HepG2 (cell line): ENCODE measurements around the gene HYAL1. TPM values are rescaled to one million over a fixed set of nuclear protein-coding genes. Genes with fewer than 3 reads are reported as not detected.

Source experiments
- ATAC-seq: fragments of 200-7000 bp; cut with Tn5 transposase; 3 replicates; pipeline ENCODE4 v1.9.1; 2020; ENCODE audit warnings: mild to moderate bottlenecking, moderate library complexity
- BruUV-seq: library from RNA; stranded (reverse); fragments of 400-500 nt; replicated peaks from 2 replicates; lab custom pipeline; 2021; lab: Mats Ljungman, UMichigan
- CTCF ChIA-PET: fragments of 300-600 bp; formaldehyde crosslinking; extraction: SDS; loops from one replicate; lab custom pipeline; 2021; ENCODE audit warnings: low total read pairs, inconsistent platforms, low intra/inter-chr PET ratio; lab: Yijun Ruan, JAX
- POLR2A ChIA-PET: fragments of 350-600 bp; sonication (Branson Sonifier 250); formaldehyde crosslinking; loops from one replicate; lab custom pipeline; 2020; ENCODE audit warnings: antibody characterized with exemption, inconsistent platforms; lab: Yijun Ruan, JAX
- DNase-seq: peaks from one replicate; pipeline ENCODE4 v3.0.0-alpha.2; 2015; ENCODE audit warnings: low spot score
- FAIRE-seq: peaks from 3 replicates; lab custom pipeline; 2011; peaks lifted over from hg19 to GRCh38; lab: Jason Lieb, UNC
- H2AFZ ChIP-seq: one replicate; pipeline ENCODE4 v1.6.1; 2011; ENCODE audit warnings: low read length, inconsistent platforms
- H3K27ac ChIP-seq: fragments of 300-600 bp; 3 replicates; pipeline ENCODE4 v1.8.0; 2011; ENCODE audit warnings: mixed run types, mild to moderate bottlenecking, mixed read lengths, low read length, inconsistent platforms; ENCODE audit not compliant: insufficient read depth; ENCODE audit errors: extremely low read length
- H3K27me3 ChIP-seq, 2 experiments: fragments of 200-600 bp in 1 of 2; 2 replicates in 1 of 2; 3 replicates in 1 of 2; pipeline versions ENCODE4 v1.6.0 to v1.8.0; 2011; ENCODE audit warnings: low read length in 2 of 2, mild to moderate bottlenecking in 2 of 2, moderate library complexity in 2 of 2, inconsistent platforms in 1 of 2; ENCODE audit not compliant: insufficient read depth in 2 of 2, control insufficient read depth in 1 of 2
- H3K36me3 ChIP-seq, 2 experiments: fragments of 200-600 bp in 1 of 2; replicated peaks in 1 of 2; 2 replicates in 1 of 2; 3 replicates in 1 of 2; pipeline versions ENCODE4 v1.5.1 to v1.8.0; 2011; ENCODE audit warnings: low read length in 2 of 2, inconsistent platforms in 1 of 2; ENCODE audit not compliant: insufficient read depth in 2 of 2, control insufficient read depth in 1 of 2
- H3K4me1 ChIP-seq: 2 replicates; pipeline ENCODE4 v1.5.1; 2012; ENCODE audit warnings: low read length, inconsistent platforms; ENCODE audit not compliant: insufficient read depth
- H3K4me2 ChIP-seq: 2 replicates; pipeline ENCODE4 v1.6.0; 2011; ENCODE audit warnings: low read depth, low read length, inconsistent platforms
- H3K4me3 ChIP-seq, 3 experiments: fragments of 200-600 bp in 1 of 3; sonication (generic), shearing (Covaris generic) in 1 of 3; replicated peaks in 1 of 3; 2 replicates each; pipeline ENCODE4 v1.5.1; 2011 to 2016; ENCODE audit warnings: low read length in 3 of 3, inconsistent platforms in 2 of 3, low read depth in 2 of 3, mild to moderate bottlenecking in 2 of 3, control low read depth in 1 of 3, mixed read lengths in 1 of 3; ENCODE audit not compliant: insufficient read depth in 1 of 3
- H3K79me2 ChIP-seq: one replicate; pipeline ENCODE4 v1.6.1; 2011; ENCODE audit warnings: low read length, inconsistent platforms; ENCODE audit not compliant: insufficient read depth
- H3K9ac ChIP-seq: 2 replicates; pipeline ENCODE4 v1.6.0; 2011; ENCODE audit warnings: mild to moderate bottlenecking, low read depth, low read length, inconsistent platforms; ENCODE audit not compliant: insufficient read depth
- H3K9me3 ChIP-seq: 2 replicates; pipeline ENCODE4 v1.5.1; 2012; ENCODE audit warnings: mild to moderate bottlenecking, low read length
- H4K20me1 ChIP-seq: 2 replicates; pipeline ENCODE4 v1.6.0; 2011; ENCODE audit warnings: inconsistent platforms, mild to moderate bottlenecking, low read length, moderate library complexity; ENCODE audit not compliant: insufficient read depth
- AGO2 ChIP-seq: fragments of 200-400 bp; formaldehyde crosslinking; optimal IDR thresholded peaks from 2 replicates; pipeline ENCODE3; 2017; ENCODE audit warnings: mild to moderate bottlenecking, low read depth, low read length, moderate library complexity
- HDAC2 ChIP-seq: sonication (generic); formaldehyde crosslinking; IDR thresholded peaks from 2 replicates; pipeline ENCODE4 v1.4.0; 2020; ENCODE audit warnings: missing genetic modification reagents
- IRF9 ChIP-seq: sonication (generic); formaldehyde crosslinking; IDR thresholded peaks from 2 replicates; pipeline ENCODE4 v1.8.0; 2022; ENCODE audit warnings: missing genetic modification reagents, mild to moderate bottlenecking, borderline replicate concordance
- KLF12 ChIP-seq: sonication (generic); formaldehyde crosslinking; IDR thresholded peaks from 2 replicates; pipeline ENCODE4 v1.4.0; 2020; ENCODE audit warnings: missing genetic modification reagents, borderline replicate concordance
- KLF15 ChIP-seq: sonication (generic); formaldehyde crosslinking; IDR thresholded peaks from 2 replicates; pipeline ENCODE4 v1.8.1; 2023; ENCODE audit warnings: borderline replicate concordance, mild to moderate bottlenecking, inconsistent platforms, missing genetic modification reagents, mixed read lengths
- MTERF4 ChIP-seq: sonication (generic); formaldehyde crosslinking; IDR thresholded peaks from 2 replicates; pipeline ENCODE4 v1.8.0; 2023; ENCODE audit warnings: mild to moderate bottlenecking, missing genetic modification reagents
- REXO4 ChIP-seq: sonication (generic); formaldehyde crosslinking; IDR thresholded peaks from 2 replicates; pipeline ENCODE4 v1.8.0; 2022; ENCODE audit warnings: missing genetic modification reagents, mild to moderate bottlenecking, borderline replicate concordance
- SP5 ChIP-seq: IDR thresholded peaks from 2 replicates; pipeline ENCODE4 v1.6.1; 2016; ENCODE audit warnings: low read depth, borderline replicate concordance
- TARDBP ChIP-seq: sonication (generic); formaldehyde crosslinking; IDR thresholded peaks from 2 replicates; pipeline ENCODE4 v1.8.0; 2022; ENCODE audit warnings: mild to moderate bottlenecking, missing genetic modification reagents
- YEATS2 ChIP-seq: sonication (generic); formaldehyde crosslinking; IDR thresholded peaks from 2 replicates; pipeline ENCODE4 v1.4.0; 2020; ENCODE audit warnings: missing genetic modification reagents, borderline replicate concordance
- ZKSCAN1 ChIP-seq: fragments of 150-350 bp; IDR thresholded peaks from 2 replicates; pipeline ENCODE4 v1.6.1; 2014; ENCODE audit warnings: low read length
- ZNF367 ChIP-seq: sonication (generic); formaldehyde crosslinking; IDR thresholded peaks from 2 replicates; pipeline ENCODE4 v1.4.0; 2020; ENCODE audit warnings: missing genetic modification reagents, borderline replicate concordance
- ZNF382 ChIP-seq: sonication (generic); formaldehyde crosslinking; IDR thresholded peaks from 2 replicates; pipeline ENCODE4 v1.5.0; 2020; ENCODE audit warnings: missing genetic modification reagents, mild to moderate bottlenecking, borderline replicate concordance
- ZNF607 ChIP-seq: sonication (generic); formaldehyde crosslinking; IDR thresholded peaks from 2 replicates; pipeline ENCODE4 v1.5.1; 2020; ENCODE audit warnings: missing genetic modification reagents, mild to moderate bottlenecking, borderline replicate concordance
- ZNF737 ChIP-seq: sonication (generic); formaldehyde crosslinking; IDR thresholded peaks from 2 replicates; pipeline ENCODE4 v1.5.0; 2020; ENCODE audit warnings: missing genetic modification reagents, mild to moderate bottlenecking, borderline replicate concordance
- ZNF883 ChIP-seq: sonication (generic); formaldehyde crosslinking; IDR thresholded peaks from 2 replicates; pipeline ENCODE4 v1.5.1; 2020; ENCODE audit warnings: mild to moderate bottlenecking, missing genetic modification reagents; ENCODE audit errors: not compliant biosample characterization
- ZSCAN22 ChIP-seq: sonication (generic); formaldehyde crosslinking; IDR thresholded peaks from 2 replicates; pipeline ENCODE4 v1.4.0; 2020; ENCODE audit warnings: mild to moderate bottlenecking, missing genetic modification reagents
- WGBS: methylation state at CpG from one replicate; pipeline ENCODE4 v1.1.6; 2017; ENCODE audit warnings: low lambda C conversion rate; 5-methylcytosine and 5-hydroxymethylcytosine counted together
- in situ Hi-C: cut with HindIII; loops from 2 replicates; pipeline ENCODE4 v1.10.0; 2017; ENCODE audit warnings: low pct_unique_long_range_greater_than_20kb; ENCODE audit not compliant: extremely low pct_ligation_motif_present
- intact Hi-C: fragments of 100-400 bp; cut with micrococcal nuclease; formaldehyde crosslinking; loops from one replicate; pipeline ENCODE4 v1.10.0; 2022; ENCODE audit not compliant: unreplicated experiment
- polyA plus RNA-seq, 8 experiments: library from polyadenylated mRNA; depleted of rRNA in 3 of 8; stranded (reverse) in 7 of 8; unstranded in 1 of 8; fragments of >200 nt; fragmentation: Illumina TruSeq in 4 of 8; extraction: Trizol in 4 of 8; gene quantifications; 2 replicates each; pipeline versions ENCODE4 v1.2.1 to v1.2.3, GENCODE V29; 2011 to 2016; ENCODE audit warnings: low read depth in 4 of 8, missing spikeins in 1 of 8, mixed read lengths in 1 of 8; ENCODE audit not compliant: insufficient read depth in 1 of 8
- total RNA-seq, 5 experiments: library from RNA; depleted of rRNA; stranded (reverse); fragments of >200 nt; fragmentation: Illumina TruSeq; extraction: Trizol; gene quantifications; 2 replicates each; pipeline ENCODE4 v1.2.3, GENCODE V29; 2016; ENCODE audit warnings: low read depth in 1 of 5
- TF ChIP-seq, protein P1 (sequence below): IDR thresholded peaks from 2 replicates; pipeline ENCODE4 v1.6.1; 2016; ENCODE audit warnings: missing genetic modification reagents, missing compliant biosample characterization
- TF ChIP-seq, protein P2 (sequence below): sonication (generic); formaldehyde crosslinking; IDR thresholded peaks from 2 replicates; pipeline ENCODE4 v1.8.1; 2023; ENCODE audit warnings: mild to moderate bottlenecking, moderate library complexity, missing genetic modification reagents

The HYAL1 gene
- total and polyA plus RNA-seq, 2 of the 13 experiments (the other 11 are each of a cell fraction or from before 2014, with no cell fraction given) = 76.5 to 193 TPM

DNA sequence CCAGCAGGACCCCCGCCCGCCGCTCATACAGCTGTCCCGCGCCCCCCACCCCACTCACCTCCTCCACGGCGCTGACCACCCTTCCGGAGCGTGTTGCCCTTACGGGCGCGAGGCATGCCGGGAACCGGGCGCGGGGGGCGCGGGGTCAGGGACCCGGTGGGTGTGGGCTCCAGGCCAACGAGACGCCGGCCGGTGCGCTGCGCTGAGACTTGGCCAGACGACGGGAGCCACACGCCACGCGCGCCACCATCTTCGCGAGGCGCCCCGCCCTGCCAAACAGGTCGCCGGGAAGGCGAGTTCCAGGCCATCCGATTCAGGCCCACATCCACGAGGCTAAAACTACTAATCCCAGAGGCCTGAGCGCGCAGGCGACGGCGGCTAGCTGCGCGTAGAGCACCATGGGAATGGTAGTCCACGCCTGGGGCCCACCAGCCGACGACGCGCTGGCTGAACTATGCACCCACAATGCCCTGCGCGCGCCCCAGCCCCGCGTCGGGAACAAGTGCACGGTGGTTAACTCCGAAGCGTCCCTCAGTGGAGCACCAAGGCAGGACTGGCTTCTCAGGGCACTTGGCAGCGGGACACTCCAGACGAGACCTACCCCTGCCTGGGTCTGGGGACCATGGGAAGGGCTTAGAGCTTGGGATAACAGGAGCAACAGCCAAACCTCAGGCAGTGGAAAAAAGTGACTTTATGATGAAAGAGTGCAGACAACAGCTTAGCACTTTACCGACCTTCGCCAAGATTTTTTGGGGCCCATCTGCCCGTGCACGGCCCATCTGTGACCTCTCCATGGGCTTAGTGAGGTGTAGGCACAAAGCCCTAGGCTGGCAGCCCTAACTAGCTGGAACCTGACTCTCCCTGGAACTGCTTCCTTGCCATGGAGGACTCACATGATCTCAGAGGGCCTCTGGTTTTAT is 11.0 kb downstream of the HYAL1 start, which contains the start of gene IFRD2:
Gene IFRD2 (minus strand): TSS at position 271 of the 920 bp plus-strand sequence. CDS start 155 bp downstream, at position 116.
- peak; percentile 96 for FAIRE-seq
- no peak for TF ChIP-seq AGO2
- TF ChIP-seq TARDBP (CRISPR knock-in tag) = peak; percentile 83
- peak; percentile 83; the same call in 1 of the 2 replicates for TF ChIP-seq YEATS2 (CRISPR knock-in tag)
- TF ChIP-seq HDAC2 (CRISPR knock-in tag) = peak; percentile 66; the same call in 1 of the 2 replicates
- TF ChIP-seq ZNF607 (CRISPR knock-in tag) = peak; percentile 28; the same call in 1 of the 2 replicates
- peak; percentile 79 for TF ChIP-seq ZNF883 (CRISPR knock-in tag)
- TF ChIP-seq ZNF367 (CRISPR knock-in tag) = no peak
- TF ChIP-seq, protein P1, sequence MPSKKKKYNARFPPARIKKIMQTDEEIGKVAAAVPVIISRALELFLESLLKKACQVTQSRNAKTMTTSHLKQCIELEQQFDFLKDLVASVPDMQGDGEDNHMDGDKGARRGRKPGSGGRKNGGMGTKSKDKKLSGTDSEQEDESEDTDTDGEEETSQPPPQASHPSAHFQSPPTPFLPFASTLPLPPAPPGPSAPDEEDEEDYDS = no peak; the same call in 1 of the 2 replicates
- no peak for TF ChIP-seq ZSCAN22 (CRISPR knock-in tag)
- no peak for TF ChIP-seq REXO4 (CRISPR knock-in tag)
- TF ChIP-seq MTERF4 (CRISPR knock-in tag) = 0 out of 2 replicates have a peak, but pooled peaks have one; percentile 32
- TF ChIP-seq ZNF737 (CRISPR knock-in tag) = no peak
- TF ChIP-seq ZKSCAN1 = no peak
- TF ChIP-seq, protein P2, sequence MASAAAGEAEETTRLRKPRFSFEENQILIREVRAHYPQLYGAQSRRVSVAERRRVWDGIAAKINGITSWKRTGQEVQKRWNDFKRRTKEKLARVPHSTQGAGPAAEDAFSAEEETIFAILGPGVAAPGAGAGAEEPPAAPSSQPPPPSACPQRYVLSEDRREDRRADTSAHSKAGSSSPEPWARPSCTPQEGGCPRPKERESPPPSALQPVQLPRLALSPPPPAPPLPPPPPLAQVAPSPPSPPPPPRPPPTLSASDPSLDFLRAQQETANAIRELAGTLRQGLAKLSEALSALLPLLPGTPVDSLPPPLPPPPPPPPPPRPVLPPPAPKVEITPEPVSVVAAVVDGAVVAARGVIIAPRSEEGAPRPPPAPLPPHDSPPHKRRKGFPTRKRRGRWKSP (CRISPR knock-in tag) = peak; percentile 75; the same call in 1 of the 2 replicates
- TF ChIP-seq KLF15 (CRISPR knock-in tag) = no peak
- TF ChIP-seq SP5 = peak; percentile 86; the same call in 1 of the 2 replicates
- TF ChIP-seq IRF9 (CRISPR knock-in tag) = peak; percentile 76; the same call in 1 of the 2 replicates
- TF ChIP-seq KLF12 = peak; percentile 95; the same call in 1 of the 2 replicates
- TF ChIP-seq ZNF382 (CRISPR knock-in tag) = no peak

More for the DNA sequence above, 11.0 kb downstream of the HYAL1 start, which contains the start of gene IFRD2:
- peak; percentile 95 for DNase-seq
- WGBS = 12% methylated on average over 6 of the region's 67 CpGs
- in situ Hi-C loops = no loop called here
- Histone ChIP-seq H3K79me2 (peaks cover 15% of the 10 kb centered on the region), H3K36me3 (peaks cover 21 to 34% of the 10 kb centered on the region in 2 experiments), H3K4me3 (peak within 1 kb of the TSS; percentile 60 to 92 (median 85)), H3K9ac (peak within 1 kb of the TSS; percentile 83), H3K4me2 (peak within 1 kb of the TSS; percentile 98), H2AFZ (no peak within 1 kb of the TSS), H3K4me1 (peaks cover 33% of the 10 kb centered on the region), H4K20me1 (no peaks in the 10 kb centered on the region), H3K9me3 (no peaks in the 10 kb centered on the region), H3K27me3 (no peaks in the 10 kb centered on the region), H3K27ac (peak within 1 kb of the TSS; percentile 73)
- BruUV-seq = TSS peak; percentile 97
- ChIA-PET CTCF (interaction anchor here (1.9 kb wide), 1 partner anchor 32 kb away, joined by 4 read pairs; no protein-coding TSS in a partner anchor), POLR2A (interaction anchor here (1.0 to 3.4 kb wide), 18 partner anchors 10 to 97 kb away, joined by 3 to 36 read pairs (median 8); partner anchors contain the start of genes GNAI2, HYAL1, HYAL2 and LSMEM2)
- intact Hi-C loops = no loop called here
- ATAC-seq = peak; percentile 91
